ENCODE measurements around the gene ADSL.

DNA sequence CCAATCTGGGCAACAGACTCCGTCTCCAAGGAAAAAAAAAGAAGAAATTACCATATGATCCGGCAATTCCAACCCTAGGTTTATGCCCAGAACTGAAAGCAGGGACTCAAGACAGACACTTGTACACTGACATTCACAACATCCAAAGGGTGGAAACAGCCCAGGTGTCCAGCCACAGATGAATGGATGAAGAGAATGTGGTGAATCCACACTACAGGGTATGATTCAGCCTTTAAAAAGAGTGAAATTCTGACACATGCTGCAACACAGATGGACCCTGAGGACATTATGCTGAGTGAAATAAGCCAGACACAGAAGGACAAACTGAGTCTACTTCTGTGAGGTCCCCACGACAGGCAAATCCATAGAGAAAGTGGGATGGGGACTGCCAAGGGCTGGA, 68.0 kb downstream of the ADSL start:
- TF ChIP-seq, protein P1, sequence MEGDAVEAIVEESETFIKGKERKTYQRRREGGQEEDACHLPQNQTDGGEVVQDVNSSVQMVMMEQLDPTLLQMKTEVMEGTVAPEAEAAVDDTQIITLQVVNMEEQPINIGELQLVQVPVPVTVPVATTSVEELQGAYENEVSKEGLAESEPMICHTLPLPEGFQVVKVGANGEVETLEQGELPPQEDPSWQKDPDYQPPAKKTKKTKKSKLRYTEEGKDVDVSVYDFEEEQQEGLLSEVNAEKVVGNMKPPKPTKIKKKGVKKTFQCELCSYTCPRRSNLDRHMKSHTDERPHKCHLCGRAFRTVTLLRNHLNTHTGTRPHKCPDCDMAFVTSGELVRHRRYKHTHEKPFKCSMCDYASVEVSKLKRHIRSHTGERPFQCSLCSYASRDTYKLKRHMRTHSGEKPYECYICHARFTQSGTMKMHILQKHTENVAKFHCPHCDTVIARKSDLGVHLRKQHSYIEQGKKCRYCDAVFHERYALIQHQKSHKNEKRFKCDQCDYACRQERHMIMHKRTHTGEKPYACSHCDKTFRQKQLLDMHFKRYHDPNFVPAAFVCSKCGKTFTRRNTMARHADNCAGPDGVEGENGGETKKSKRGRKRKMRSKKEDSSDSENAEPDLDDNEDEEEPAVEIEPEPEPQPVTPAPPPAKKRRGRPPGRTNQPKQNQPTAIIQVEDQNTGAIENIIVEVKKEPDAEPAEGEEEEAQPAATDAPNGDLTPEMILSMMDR (IDR thresholded peaks at IDR 0.05): no peak
- no peak for TF ChIP-seq ZFX (IDR thresholded peaks at IDR 0.05; ENCODE audit: borderline replicate concordance)

Data from 22Rv1 (cell line).